Stimulated activated CD4-positive, alpha-beta T cell treated with anti-CD3 and anti-CD28 coated beads, Interleukin-4, amount 100 ng/mL, for 24 hours (primary cell): ENCODE data around the gene NCBP1.
"Not testable (repeated sequence)": the region's sequence is repeated elsewhere in the genome, so short reads cannot be mapped to it uniquely, and the experiment has no call there.

ENCODE experiments used
- DNase-seq: peaks from one replicate; pipeline ENCODE4 v3.0.0-alpha.2; 2020

Gene NCBP1

GRCh38 chr9:97632985-97633858, at the start of gene NCBP1, which contains the start of gene TSTD2:
NCBP1 (plus strand) TSS chr9:97633821; CDS start chr9:97633882, 61 bp downstream.
TSTD2 (minus strand) TSS chr9:97633368; CDS start chr9:97627562, 5,806 bp downstream.
- DNase-seq, result peak; percentile 96

GRCh38 chr9:97584778-97585177, 48.8 kb upstream of the NCBP1 start:
- DNase-seq, result not testable (repeated sequence)

- DNase-seq, result not testable (repeated sequence)
Measured at GRCh38 chr9:97586909-97587308, 46.7 kb upstream of the NCBP1 start.

- DNase-seq, result no peak
Measured at GRCh38 chr9:97591535-97591934, 42.1 kb upstream of the NCBP1 start.

GRCh38 chr9:97592126-97592525, 41.5 kb upstream of the NCBP1 start:
- no peak for DNase-seq

- no peak for DNase-seq
Measured at GRCh38 chr9:97593960-97594359, 39.7 kb upstream of the NCBP1 start.

- DNase-seq, result no peak
Measured at GRCh38 chr9:97594381-97594921, 39.2 kb upstream of the NCBP1 start.

GRCh38 chr9:97596906-97597305, 36.7 kb upstream of the NCBP1 start:
- no peak for DNase-seq

GRCh38 chr9:97598461-97599288, 34.9 kb upstream of the NCBP1 start:
- peak; percentile 77 for DNase-seq

- DNase-seq, result no peak
Measured at GRCh38 chr9:97599314-97599846, 34.2 kb upstream of the NCBP1 start.

- no peak for DNase-seq
Measured at GRCh38 chr9:97600531-97601227, 32.9 kb upstream of the NCBP1 start.

- no peak for DNase-seq
Measured at GRCh38 chr9:97601228-97601898, 32.3 kb upstream of the NCBP1 start.

GRCh38 chr9:97602430-97602829, 31.2 kb upstream of the NCBP1 start:
- no peak for DNase-seq

- no peak for DNase-seq
Measured at GRCh38 chr9:97604901-97605645, 28.5 kb upstream of the NCBP1 start.

- DNase-seq, result peak; percentile 65
Measured at GRCh38 chr9:97615439-97616072, 18.1 kb upstream of the NCBP1 start.

GRCh38 chr9:97617939-97618416, 15.6 kb upstream of the NCBP1 start:
- DNase-seq, result no peak

GRCh38 chr9:97620063-97620462, 13.6 kb upstream of the NCBP1 start:
- DNase-seq, result not testable (repeated sequence)

GRCh38 chr9:97622483-97622882, 11.1 kb upstream of the NCBP1 start:
- DNase-seq, result not testable (repeated sequence)

GRCh38 chr9:97623946-97624345, 9.7 kb upstream of the NCBP1 start:
- no peak for DNase-seq

GRCh38 chr9:97625620-97626019, 8.0 kb upstream of the NCBP1 start:
- no peak for DNase-seq
